Measurements from ENCODE around the gene TRIP10.
"Not testable (repeated sequence)": the region's sequence is repeated elsewhere in the genome, so short reads cannot be mapped to it uniquely, and the experiment has no call there.

TRIP10 gene

GRCh38 chr19:6739390-6739882, at the start of gene TRIP10:
Gene TRIP10, plus strand, starts transcription at chr19:6739680. Its CDS starts 82 bp downstream, at chr19:6739762.
- DNase-seq, result peak; percentile 81

- no peak for DNase-seq
Measured at GRCh38 chr19:6690160-6690885, 49.2 kb upstream of the TRIP10 start.

- no peak for DNase-seq
Measured at GRCh38 chr19:6691342-6691741, 48.1 kb upstream of the TRIP10 start.

- DNase-seq, result no peak
Measured at GRCh38 chr19:6692027-6692426, 47.5 kb upstream of the TRIP10 start.

GRCh38 chr19:6693056-6693471, 46.4 kb upstream of the TRIP10 start:
- DNase-seq, result no peak

- DNase-seq, result no peak
Measured at GRCh38 chr19:6693681-6694080, 45.8 kb upstream of the TRIP10 start.

- no peak for DNase-seq
Measured at GRCh38 chr19:6694147-6694815, 45.2 kb upstream of the TRIP10 start.

GRCh38 chr19:6696239-6696820, 43.1 kb upstream of the TRIP10 start:
- DNase-seq, result no peak

GRCh38 chr19:6697291-6697690, 42.2 kb upstream of the TRIP10 start:
- DNase-seq, result no peak

- no peak for DNase-seq
Measured at GRCh38 chr19:6699935-6700334, 39.5 kb upstream of the TRIP10 start.

- DNase-seq, result no peak
Measured at GRCh38 chr19:6700586-6701316, 38.7 kb upstream of the TRIP10 start.

GRCh38 chr19:6705931-6706632, 33.4 kb upstream of the TRIP10 start:
- no peak for DNase-seq

- DNase-seq, result no peak
Measured at GRCh38 chr19:6706633-6706958, 32.9 kb upstream of the TRIP10 start.

- DNase-seq, result no peak
Measured at GRCh38 chr19:6707011-6707657, 32.3 kb upstream of the TRIP10 start.

GRCh38 chr19:6707658-6708018, 31.8 kb upstream of the TRIP10 start:
- DNase-seq, result no peak

GRCh38 chr19:6708346-6708745, 31.1 kb upstream of the TRIP10 start:
- no peak for DNase-seq

GRCh38 chr19:6708913-6709312, 30.6 kb upstream of the TRIP10 start:
- DNase-seq, result not testable (repeated sequence)

GRCh38 chr19:6709549-6709948, 29.9 kb upstream of the TRIP10 start:
- no peak for DNase-seq

GRCh38 chr19:6710273-6711077, 29.0 kb upstream of the TRIP10 start:
- DNase-seq, result peak; percentile 19

GRCh38 chr19:6711078-6711361, 28.5 kb upstream of the TRIP10 start:
- no peak for DNase-seq

GRCh38 chr19:6711605-6712004, 27.9 kb upstream of the TRIP10 start:
- no peak for DNase-seq

- no peak for DNase-seq
Measured at GRCh38 chr19:6712231-6712630, 27.2 kb upstream of the TRIP10 start.

Measured in stimulated activated CD4-positive, alpha-beta T cell treated with anti-CD3 and anti-CD28 coated beads, Interleukin-4, amount 100 ng/mL, for 24 hours (primary cell).